Colon (tissue), 2 donors: ENCODE data around the gene SCAMP1.
"Not testable (repeated sequence)": the region's sequence is repeated elsewhere in the genome, so short reads cannot be mapped to it uniquely, and the experiment has no call there.

ENCODE experiments used
- FAIRE-seq: peaks from 2 replicates; lab custom pipeline; 2012; peaks lifted over from hg19 to GRCh38; lab: Jason Lieb, UNC
- donor health status: control.
- donor health status: control.

SCAMP1 gene

DNA sequence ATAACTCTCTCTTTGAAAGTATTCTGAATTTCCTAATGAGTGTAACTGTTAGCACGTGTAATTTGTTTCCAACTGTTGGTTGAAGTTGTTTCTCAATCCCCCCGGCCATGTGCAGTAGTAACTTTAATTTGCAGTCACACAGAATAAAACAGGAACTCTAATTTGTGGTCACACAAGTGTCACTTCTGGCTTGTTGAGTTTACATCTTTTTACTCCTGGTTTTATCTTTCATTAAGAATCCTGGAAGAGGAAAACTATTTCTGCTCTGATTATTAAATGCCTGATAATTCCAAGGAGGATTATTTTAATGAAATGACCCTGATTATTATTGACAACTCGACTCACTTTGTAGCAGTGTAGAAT is 1.2 kb downstream of the SCAMP1 start:
- no peak for FAIRE-seq

DNA sequence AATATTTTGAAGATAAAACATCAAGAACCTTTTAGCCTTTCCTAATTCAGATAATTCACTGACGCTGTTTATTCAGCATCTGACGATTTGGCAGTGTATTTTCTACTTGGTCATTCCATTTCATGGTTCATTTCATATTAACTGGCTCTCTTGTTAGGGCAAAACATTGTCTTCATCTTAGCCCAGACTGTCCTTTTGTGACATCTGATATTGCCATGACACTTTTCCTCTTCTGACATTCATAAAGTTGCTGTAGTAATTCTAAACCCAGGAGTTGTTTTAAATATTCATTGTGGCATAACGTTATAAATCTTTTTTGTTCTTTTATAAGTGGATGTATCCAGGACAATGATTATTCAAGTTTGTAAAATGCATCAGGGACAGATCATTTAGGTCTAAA is 1.8 kb downstream of the SCAMP1 start:
- no peak for FAIRE-seq

DNA sequence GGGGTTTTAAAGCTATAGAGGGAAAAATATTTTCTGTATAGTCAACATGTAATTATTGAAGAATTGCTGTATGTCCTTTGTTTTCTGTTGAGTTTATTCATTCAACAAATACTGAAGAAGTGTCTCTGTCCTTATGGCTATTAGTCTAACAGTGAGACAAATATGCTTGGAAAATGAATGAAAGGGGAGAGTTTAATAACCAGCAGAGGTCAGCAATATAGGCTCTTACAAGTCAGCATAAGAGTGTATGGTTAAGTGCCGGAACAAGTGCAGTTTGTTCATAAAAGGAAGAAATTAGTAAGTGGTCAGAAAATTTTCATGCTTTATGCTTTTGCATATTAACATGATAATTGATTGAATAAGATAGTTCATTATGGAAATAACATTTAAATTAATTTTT is 3.6 kb downstream of the SCAMP1 start:
- no peak for FAIRE-seq

DNA sequence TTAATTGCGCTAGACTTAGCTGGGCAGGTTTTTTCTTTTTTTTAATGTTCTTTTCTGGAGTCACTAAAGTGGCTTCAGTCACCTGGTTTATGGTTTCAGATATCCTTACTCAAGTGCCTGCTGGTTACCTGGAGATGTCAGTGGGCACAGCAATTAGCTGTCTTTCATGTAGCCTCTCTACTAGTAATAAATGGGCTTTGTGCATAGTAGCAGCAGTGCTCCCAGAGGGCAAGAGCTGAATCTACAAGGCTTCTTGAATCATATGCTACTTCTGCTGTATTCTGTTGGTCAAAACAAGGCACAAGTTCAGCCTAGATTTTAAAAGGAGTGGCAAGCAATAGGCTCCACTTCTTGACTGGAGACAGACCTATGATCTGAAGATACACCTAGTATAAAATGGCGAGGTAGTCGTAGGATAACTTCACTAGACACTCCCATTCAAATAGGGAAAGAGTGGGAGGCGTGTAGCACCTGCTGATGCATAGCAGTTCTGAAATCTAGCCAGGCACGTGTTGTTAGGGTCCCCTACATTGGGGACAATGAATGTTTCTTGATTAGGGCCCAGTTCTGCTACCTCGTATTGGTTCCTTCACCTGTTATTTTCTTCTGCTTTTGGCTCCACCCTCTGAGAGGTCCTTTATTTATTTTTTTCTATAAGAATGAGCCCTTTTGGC is 7.0 kb downstream of the SCAMP1 start:
- no peak for FAIRE-seq

DNA sequence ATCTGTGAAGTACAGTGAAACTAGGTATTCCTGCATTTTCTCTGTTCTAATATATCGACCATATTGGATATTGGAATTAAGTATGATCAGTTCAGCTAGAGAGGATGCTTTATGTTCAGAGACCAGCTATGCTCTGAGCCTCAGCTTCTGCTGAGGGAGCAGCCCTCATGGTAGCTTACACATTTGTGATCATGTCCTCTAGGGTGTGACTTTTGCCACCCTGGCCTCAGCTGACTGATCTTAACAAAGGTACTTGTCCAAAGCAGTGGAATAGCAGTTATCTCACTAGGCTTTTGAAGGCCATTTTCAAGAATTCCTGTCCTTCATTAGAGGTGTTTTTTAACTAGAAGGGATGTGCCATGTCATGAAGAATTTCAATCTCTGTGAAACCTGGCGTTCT is 9.3 kb downstream of the SCAMP1 start:
- no peak for FAIRE-seq

DNA sequence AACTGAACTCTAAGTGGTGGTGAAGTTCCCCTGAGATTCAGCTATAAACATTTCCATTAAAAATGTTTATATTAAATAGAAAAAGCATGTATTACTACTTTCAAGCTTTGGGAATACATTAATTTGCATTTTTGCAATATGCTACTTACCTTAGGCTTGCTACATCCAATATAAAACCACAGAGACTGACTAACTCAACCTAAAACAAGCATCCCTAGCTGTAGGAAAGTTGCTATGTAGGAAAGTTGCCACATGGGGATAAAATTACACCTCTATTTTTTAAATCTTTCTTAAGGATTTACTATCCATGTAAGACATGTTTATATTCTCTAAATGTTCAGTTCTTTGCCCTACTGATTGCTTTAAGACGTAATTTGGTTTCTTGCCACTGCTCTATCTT is 12.8 kb downstream of the SCAMP1 start:
- no peak for FAIRE-seq

DNA sequence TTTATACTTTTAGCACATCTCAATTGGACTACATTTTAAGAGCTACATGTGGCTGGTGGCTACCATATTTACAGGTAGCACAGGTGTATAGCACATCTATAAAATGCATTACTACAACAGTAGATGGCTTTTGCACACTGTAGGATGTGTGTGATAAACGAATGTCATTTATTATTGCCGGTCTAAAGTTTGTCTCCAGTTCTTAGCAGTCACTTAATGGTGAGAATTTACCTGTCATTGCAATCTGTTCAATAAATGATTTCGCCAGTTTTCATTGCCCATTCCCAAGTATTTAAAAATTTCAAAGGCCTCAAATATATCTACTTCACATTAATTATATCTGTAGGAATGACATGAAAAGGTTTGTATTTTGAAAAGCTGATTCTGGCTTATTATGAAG is 15.9 kb downstream of the SCAMP1 start:
- no peak for FAIRE-seq

DNA sequence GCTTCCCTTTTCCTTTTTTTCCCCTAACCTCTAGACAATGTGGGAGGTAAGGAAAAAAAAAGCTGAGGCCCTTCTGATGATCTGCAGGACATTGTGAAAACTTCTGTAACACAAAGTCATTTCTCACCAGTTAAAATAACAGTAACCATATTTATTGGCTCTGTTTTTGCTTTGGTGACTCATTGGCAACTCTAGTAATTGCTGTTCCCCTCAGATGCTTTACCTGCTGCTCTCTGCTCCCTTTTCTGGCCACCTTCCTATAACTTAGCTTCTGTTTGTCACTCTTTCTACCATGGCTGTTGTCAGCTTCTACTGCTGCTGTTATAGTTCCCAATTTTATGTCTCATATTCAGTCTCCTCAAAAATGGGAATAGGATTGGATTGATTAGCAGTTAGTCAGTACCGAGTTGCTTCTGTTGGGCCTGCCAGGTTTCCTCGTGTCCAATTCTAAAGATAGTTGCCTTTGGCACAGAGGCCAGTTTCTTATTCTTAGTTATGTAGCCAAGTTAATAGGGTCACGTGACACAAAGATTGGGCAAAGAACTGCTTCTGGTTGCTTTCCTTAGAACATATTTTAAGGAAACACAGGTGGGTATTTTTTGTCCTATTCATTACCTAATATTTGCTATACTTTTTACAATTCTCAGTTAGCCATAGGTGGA is 16.8 kb downstream of the SCAMP1 start:
- no peak for FAIRE-seq

DNA sequence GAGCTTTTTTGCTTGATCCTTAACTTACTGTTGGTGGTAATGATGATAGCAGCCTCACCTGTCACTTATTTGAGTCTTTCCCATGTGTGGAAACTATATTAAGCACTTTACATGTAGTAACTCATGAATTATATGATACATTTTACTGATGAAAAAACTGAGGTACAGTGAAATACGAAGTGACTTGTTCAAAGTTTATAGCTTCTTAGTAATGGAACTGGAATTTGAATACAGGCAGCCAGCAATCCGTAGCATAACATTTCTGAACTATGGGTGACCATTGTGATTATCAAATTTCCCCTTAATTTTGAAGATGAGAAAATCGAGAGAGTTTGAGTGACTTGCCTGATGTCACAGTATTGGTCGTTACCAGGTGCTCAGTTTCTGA is 17.3 kb downstream of the SCAMP1 start:
- no peak for FAIRE-seq

DNA sequence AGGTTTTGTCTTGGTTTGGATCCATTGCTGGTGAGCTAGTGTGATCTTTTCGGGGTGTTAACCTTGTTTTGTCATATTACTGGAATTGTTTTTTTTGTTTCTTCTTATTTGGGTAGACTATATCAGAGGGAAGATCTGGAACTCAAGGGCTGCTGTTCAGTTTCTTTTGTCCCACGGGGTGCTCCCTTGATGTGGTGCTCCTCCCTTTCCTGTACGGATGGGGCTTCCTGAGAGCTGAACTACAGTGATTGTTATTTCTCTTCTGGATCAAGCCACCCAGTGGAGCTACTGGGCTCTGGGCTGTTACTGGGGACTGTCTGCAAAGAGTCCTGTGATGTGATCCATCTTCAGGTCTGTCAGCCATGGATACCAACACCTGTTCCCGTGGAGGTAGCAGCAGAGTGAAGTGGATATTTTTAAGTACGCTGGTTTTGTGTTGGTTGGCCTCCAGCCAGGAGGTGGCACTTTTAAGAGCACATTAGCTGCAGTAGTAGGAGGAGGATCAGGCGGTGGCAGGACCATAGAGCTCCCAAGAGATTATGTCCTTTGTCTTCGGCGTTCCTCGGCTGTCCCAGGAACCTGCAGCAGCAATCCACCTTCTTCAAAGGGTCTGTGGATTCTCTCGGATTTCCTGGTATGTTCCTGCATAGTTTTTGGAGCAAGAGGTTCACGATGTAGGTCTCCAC is 27.2 kb downstream of the SCAMP1 start:
- no peak for FAIRE-seq

DNA sequence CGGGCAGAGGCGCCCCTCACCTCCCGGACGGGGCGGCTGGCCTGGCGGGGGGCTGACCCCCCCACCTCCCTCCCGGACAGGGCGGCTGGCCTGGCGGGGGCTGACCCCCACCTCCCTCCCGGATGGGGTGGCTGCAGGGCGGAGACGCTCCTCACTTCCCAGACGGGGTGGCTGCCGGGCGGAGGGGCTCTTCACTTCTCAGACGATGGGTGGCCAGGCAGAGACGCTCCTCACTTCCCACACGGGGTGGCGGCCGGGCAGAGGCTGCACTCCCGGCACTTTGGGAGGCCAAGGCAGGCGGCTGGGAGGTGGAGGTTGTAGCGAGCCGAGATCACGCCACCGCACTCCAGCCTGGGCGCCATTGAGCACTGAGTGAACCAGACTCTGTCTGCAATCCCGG is 30.9 kb downstream of the SCAMP1 start:
- FAIRE-seq, result not testable (repeated sequence)

DNA sequence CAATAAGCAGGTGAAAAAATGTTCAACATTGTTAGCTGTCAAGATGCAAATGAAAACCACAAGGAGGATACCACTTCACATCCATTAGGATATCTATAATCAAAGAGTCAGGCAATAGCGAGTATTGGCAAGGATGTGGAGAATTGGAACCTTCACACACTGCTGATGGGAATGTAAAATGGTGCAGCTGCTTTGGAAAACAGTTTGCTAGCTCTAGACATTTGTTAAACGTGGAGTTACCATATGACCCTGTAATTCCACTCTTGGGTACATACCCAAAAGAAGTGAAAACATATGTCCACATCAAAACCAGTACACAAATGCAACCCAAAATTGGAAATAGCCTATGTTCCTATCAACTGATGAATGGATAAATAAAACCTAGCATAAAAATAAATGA is 37.4 kb downstream of the SCAMP1 start:
- FAIRE-seq, result no peak

DNA sequence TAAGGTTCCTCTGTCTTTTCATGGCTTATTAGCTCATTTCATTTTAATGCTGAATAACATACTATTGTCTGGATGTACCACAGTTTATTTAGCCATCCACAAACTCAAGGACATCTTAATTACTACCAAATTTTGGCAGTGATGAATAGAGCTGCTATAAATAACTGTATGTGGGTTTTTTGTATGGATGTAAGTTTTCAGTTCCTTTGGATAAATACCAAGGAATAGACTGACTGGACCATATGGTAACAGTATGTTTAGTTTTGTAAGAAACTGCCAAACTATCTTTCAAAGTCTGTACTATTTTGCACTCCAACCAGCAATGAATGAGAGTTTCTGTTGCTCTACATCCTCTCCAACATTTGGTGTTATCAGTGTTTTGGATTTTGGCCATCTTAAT is 38.7 kb downstream of the SCAMP1 start:
- FAIRE-seq, result no peak

DNA sequence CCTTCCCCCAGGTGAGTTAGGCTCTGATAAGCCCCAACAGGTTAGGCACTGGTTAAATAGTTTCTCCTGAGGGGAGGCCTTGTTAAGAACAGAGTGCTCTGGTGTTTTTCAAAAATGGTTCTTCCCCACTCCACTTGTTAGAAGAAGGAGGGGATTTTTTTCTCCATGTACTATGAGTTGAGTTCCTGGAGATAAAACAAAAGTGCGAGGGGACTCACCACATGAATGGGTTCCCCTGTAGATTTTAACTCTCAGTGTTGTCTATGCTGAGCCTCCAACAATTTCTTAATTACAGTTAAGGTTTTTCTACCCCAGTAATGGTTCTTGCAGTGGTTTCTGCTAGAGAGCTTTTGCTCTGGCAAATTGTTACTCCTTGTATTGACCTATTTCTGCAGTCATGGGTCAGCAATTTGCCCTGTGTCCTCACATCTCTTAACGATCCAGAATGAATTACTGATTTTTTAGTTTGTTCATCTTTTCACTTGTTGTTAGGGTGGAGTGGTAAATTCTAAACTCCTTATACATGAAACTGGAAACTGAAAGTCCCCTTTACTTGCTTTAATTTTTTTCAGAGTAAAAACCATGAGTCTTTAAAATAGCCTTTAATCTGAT is 44.4 kb downstream of the SCAMP1 start:
- FAIRE-seq, result no peak

DNA sequence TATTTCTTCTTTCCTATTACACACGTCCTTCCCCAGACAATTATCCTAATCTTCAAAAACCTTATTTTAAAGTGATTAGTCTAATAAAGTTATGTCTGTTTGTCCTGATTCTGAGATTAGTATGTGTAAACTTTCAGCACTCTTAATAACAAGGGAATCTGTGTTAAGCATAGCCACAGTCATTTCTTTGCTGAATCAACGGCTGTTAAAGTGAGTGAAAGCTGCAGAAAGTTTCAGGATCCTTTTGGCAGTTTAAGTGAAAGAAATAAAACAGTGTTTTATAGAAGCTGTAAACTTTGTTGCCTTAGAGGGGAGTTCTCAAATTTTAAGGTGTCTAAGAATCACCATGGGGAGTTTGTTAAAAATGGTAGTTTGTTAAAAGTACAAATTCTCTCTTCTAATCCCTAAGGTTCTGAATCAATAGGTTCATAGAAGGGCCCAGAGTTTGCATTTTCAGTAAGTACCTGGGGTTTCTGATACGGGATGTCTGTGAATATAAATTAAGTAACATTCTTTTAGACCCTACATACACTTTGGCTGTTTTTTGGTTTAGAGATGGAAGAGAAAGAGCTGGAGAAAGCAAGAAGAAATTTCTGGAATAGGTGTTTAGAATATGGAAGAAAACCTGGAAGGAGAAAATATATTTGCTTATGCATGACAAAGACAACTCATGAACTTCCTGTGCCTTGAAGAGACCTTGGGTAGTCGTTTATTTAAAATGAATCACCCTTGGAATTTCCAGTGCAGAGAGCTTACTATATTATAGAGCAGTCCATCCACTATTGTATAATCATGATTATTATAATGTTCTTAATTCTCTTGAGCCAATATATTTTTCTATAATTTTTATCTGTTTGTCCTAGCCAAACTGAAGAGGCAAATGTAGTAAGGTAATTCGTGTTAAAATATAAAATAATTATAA is 45.7 kb downstream of the SCAMP1 start:
- FAIRE-seq, result no peak

DNA sequence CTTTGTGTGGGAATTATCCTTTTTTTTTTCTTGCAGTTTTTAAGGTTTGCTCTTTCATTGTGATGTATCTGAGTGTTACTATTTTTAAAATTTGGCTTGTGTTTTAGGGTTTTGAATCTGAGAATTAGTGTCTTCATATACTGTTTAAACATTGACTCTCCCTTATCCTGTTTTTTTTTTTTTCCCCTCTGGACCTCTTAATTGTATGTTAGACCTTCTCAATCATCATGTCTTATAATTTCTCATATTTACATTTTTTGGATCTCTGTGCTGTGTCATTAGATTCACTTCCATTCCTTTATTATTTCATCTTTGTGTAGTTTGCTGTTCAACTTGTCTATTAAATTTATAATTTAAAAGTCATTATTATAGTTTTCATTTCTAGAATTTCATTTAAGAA is 47.0 kb downstream of the SCAMP1 start:
- FAIRE-seq, result no peak

DNA sequence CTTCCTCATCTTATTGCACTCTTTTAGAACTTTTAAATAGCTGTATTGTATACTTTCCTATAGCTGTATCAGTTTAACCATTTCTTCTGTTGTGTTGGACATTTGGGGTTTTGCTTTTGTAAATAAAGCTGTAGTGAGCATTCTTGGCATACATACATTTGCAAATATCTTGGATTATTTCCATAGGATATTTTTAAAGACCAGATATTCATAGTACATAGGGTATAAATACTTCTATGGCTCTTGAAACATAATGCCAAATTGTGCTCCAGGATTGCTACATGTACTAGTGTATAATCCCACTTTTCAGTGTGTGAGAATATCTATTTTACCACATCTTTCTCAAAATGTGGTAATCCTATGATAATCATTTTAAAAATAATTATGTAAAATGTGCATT is 51.2 kb downstream of the SCAMP1 start:
- no peak for FAIRE-seq

DNA sequence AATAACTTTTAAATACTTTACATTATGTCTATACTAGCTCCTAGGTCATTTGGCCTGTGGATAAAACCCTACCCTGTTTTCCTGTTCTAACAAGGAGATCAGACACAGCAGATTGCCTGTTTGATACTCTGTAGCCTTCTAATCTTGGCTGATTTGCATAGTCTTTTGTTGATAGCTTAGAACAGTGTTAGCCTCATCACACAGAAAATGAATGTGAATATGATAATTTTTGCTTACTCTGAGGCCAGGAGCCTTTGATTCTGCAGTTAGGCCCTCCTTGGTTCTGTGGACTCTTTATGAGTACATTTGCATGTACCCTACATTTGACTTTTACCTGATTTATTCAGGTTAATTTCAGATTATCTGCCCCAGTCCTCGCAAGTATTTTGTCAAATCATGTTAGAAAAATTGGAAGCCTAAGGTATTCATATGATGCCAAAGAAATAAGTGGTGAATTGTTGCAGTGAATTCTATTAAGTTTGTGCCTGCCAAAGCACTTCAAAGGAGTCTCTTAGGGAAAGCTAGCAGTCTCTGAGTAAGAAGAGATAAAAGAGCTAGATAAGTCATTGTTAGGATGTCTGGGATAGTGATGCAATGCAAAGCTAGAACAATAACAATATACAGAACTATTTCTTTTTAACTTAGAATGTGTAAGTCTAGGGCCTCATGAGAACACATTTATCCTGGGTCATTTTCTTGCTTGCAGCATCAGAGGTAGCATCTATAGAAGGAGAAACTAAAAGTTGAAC is 56.4 kb downstream of the SCAMP1 start:
- FAIRE-seq, result no peak

DNA sequence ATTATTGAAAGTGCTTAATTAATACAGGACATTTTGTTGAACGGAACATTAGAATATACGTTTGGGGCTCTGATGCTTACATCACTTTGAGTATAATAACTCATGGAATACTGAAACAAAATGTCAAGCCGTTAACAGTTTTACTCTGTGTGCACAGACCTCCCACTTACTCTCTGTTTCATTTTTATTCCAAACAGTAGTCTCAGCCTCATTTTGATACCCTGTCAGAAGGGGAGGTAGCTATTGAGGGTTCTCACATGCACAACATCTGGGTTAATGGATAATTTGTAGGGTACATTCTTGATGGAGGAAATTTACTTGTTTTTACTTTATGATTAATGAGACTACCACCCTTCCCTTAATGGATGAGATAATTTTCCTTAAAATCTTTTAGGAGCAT is 59.0 kb downstream of the SCAMP1 start:
- no peak for FAIRE-seq

DNA sequence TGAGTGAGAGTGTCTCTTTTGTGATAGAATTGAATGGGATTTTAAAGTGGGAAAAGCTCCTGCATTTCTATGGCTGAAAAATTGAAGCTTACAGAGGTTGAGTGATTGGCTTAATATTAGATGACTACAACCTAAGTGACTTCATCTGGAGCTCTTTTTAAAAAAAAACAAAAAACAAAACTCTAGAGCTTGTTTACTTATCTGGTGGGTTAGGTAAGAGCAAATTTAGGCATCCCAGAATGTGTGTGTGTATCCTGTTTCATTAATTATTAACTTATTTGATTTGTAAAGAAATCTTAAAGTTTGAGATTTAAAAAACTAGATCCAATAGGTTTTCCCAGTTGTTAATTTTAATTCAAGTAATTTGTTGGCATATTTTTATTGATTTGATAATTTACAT is 60.1 kb downstream of the SCAMP1 start:
- FAIRE-seq, result no peak

DNA sequence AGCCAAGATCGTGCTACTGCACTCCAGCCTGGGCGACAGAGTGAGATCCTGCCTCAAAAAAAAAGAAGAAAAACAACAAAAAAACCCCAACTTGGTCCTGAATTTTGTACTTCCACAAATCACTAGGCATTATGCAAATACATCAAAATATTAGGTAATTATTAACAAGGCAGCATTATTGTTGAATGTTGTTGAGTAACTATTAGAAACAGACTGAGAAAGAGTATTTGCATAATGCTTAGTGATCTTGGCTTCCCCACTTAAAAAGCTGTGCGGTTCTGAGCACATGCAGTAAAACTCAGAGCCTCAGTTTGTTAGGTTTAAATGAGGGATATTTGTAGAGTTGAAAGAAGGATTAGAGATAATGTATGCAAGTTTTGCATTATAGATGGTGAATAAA is 64.2 kb downstream of the SCAMP1 start:
- FAIRE-seq, result no peak
